Fibroblast of lung (primary cell): ENCODE results near the gene CCDC106.

Source experiments
- CTCF ChIP-seq, 2 donors: IDR thresholded peaks in 1 of 2; conservative IDR thresholded peaks in 1 of 2; 1 replicate in 1 of 2; 2 replicates in 1 of 2; pipeline ENCODE4 v1.5.1; 2011 to 2012; ENCODE audit warnings: low read length in 2 of 2, control low read depth in 1 of 2, inconsistent platforms in 1 of 2, low read depth in 1 of 2, mild to moderate bottlenecking in 1 of 2
- EZH2 ChIP-seq: IDR thresholded peaks from 2 replicates; pipeline ENCODE4 v1.5.1; 2012; ENCODE audit warnings: low read length, control low read depth, mild to moderate bottlenecking; ENCODE audit errors: missing control alignments

GRCh38 chr19:55673465-55673864 lies 25.5 kb downstream of the CCDC106 start:
- no peak for TF ChIP-seq CTCF (conservative IDR thresholded peaks at IDR 0.05 in 1 of 2, IDR thresholded peaks at IDR 0.05 in 1 of 2; ENCODE audit: low read depth in 1 of 2, low read length in 2 of 2)
- no peak for TF ChIP-seq EZH2
